Peyer's patch (tissue), 4 donors: ENCODE results near the gene TMEM183A.

ENCODE experiments used
- CTCF ChIP-seq, 6 experiments: fragments of 450-650 bp in 4 of 6; fragments of 200-600 bp in 2 of 6; sonication (generic) in 1 of 6; IDR thresholded peaks; one replicate each; pipeline ENCODE4 v1.5.1; 2017 to 2019; ENCODE audit warnings: antibody characterized with exemption in 6 of 6, mild to moderate bottlenecking in 3 of 6, moderate library complexity in 1 of 6
- POLR2A ChIP-seq, 2 donors: fragments of 450-650 bp; IDR thresholded peaks; one replicate each; pipeline ENCODE4 v1.5.1; 2017; ENCODE audit warnings: antibody characterized with exemption in 2 of 2, mild to moderate bottlenecking in 2 of 2, moderate library complexity in 2 of 2

DNA sequence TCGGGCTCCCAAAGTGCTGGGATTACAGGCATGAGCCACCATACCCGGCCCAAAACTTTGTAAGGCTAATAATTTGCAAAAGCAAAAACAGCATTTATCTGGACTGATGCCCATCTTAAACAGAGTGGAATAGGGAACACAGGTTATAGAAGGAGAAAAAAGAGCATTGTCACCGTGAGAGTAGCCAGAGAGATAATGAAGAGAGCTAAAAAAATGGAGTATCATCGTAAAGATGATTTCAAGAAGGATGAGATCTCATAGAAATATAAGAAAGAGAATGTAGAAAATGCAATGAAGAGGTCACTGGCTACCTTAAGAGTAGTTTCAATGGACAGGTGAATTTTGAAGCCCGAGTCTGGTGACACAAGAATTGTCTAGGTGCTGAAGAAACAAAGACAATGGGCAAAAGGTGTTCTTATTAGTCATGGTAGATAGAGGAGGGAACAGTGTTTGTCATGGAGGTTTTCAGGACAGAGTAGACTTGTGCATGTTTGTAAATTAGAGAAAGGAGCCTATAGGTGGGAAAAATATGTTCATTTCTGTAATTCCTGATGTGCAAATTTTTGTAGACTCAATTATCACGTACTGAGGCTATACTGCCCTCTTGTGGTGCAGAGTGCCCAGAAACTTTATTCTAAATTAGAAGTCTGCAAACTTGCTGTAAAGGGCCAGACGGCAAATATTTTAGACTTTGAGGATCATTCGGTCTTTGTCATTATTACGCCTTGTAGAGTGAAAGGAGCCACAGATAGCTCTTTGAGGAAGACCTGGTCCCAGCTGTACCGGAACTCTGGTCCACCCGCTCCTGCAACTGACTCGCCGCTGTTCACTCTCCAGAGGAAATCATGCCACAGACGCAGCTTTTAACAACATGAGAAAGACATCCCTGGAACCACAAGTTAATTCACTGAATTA, 8.1 kb upstream of the TMEM183A start:
- peak; percentile 74 to 83 (median 80) for TF ChIP-seq CTCF (IDR thresholded peaks at IDR 0.05)
- no peak for TF ChIP-seq POLR2A (IDR thresholded peaks at IDR 0.05)
